Dermis blood vessel endothelial cell (primary cell): ENCODE data around the gene MRPL38. TPM values are rescaled to one million over a fixed set of nuclear protein-coding genes. Genes with fewer than 3 reads are reported as not detected.

Experiments used
- DNase-seq: peaks from one replicate; pipeline ENCODE4 v3.0.0; 2010
- total RNA-seq: library from RNA; depleted of rRNA; stranded (reverse); fragments of >200 nt; gene quantifications from 2 replicates; pipeline ENCODE4 v1.2.3, GENCODE V29; 2014

Gene MRPL38
- total RNA-seq, 1 donor from 2014 or later = 24.0 TPM

DNA sequence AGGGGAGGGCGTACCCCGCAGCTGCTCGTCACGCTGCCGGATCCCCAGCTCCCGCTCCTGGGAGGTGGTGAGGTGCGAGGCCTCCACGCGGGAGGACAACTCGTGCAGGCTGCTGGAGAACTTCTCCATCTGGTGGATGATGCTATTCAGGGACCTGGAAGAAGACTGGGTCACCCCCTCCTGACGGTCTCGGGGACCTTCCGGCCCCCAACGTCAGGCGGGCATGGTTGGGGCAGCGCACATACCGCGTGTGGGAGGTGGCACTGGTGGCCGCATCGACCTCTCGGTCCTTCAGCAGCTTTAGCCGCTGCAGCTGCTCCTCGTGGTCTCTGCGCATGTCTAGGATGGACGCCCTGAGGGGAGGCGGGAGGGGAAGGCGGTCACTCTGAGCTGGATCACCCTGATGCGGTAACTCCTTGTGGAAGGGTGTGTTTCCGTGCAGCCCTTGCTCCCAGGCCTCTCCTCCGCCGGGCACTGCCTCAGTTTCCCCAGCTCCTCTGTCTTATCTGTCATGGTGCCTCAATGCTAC lies 13.3 kb upstream of the MRPL38 start:
- DNase-seq = no peak

DNA sequence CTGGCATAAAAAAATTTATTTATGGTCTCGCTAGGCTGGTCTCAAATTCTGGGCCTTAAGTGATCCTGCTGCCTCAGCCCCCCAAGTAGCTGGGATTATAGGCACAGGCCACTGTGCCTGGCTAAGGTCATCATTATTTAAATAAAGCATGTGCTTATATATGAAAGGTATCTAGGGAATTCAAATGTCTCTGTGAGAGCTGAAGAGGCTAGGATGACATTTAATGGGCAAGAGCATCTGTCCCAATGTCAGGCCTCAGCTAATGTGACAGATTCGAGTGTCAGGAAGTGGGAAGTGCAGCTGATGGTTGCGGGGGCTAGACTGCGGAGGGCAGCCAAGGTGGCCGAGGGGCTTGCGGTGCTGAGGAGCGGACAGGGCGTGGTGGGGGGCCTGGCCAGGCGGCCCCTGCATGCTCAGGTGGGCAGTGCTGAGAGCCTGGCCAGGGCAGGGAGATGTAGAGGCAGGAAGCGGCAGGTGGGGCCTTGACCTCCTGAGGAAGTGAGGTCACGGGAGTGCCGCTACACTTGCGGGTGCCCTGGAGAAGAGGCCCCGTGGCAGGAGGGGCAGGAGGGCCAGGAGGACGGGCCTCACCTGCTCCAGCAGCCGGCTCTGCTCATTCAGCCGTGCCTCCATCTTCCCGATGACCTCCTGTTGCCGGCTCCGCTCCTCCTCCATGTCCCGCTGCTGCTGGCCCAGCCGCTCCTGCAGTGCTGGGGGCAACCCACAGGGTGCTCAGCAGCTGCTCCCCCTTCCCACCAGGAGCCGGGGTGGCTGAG lies 12.6 kb upstream of the MRPL38 start:
- DNase-seq = no peak

DNA sequence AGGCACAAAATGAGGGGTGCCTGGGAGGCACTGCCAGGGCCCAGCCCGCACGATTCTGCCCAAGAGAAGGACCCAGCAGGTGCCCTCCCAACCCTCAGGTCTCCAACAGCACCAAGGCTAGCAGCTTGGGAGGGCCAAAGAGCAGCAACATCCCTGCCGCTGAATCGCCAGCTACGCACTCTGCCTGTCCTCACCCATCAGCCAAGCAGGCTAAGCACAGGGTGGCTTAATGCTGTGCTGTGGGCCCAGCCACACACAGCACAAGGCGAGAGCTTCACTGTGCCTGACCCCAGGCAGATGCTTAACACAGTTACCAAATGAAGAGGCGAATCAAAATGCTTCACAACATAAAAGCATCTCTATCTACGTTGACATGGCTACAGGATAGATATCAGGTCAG lies 10.6 kb upstream of the MRPL38 start:
- DNase-seq = no peak

DNA sequence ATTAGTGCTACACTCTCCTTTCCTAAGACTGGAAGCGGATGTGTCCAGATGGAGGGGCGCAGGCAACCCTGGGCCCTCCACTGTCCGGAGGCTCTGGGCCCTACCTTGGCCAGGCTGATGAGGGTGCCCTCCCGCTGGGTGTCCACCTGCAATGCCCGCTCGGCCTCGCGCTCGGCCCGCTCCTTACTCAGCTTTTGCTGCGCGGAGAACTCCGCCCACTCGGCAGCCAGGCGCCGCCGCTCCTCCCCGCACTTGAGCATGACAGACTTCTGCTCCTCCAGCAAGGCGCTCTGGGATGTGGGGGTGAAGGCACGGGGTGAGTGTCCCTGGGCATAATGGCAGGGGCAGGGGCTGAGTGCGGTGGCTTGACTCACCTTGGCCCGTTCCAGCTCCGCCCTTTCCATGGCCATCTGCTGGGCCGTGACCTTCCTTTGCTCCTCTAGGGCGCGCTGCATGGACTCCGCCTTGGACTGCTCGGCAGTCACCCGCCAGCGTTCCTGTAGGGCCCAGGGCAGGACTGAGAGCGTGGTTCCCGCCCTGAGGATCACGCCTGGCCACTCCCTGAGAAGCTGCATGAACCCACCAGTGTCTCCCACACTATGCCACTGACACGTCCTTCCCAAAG lies 10.1 kb upstream of the MRPL38 start:
- no peak for DNase-seq

DNA sequence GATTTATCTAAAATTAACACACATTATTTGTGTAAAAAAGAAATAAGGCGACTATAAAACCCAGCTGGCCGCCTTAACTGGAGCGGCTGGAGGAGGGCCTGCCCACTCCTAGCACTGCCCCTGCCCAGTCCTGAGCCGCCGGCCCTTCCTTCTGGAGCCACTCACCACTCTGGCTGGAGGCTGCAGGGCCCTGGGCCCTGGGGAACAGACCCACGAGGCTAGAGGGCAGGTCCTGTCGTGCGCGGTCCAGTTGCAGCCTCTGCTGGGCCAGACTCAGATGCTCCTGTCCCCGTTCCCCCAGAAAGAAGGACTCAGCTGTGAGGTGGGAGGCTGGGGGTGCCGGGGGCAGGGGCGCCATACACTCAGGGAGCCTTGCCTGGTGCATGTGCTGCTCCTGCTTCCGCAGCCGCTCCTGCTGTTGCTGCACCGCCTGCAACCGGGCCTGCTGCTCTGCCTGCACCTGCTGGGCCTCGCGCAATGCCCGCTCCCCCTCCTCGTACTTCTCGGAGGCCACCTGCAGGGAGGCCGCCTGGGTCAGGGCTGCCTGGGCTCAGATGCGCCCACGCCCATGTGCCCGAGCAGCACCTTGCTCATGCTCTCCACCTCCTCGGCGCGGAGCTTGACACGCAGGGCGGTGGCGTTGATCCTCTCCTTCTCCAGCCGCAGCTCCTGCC lies 9.0 kb upstream of the MRPL38 start:
- no peak for DNase-seq

DNA sequence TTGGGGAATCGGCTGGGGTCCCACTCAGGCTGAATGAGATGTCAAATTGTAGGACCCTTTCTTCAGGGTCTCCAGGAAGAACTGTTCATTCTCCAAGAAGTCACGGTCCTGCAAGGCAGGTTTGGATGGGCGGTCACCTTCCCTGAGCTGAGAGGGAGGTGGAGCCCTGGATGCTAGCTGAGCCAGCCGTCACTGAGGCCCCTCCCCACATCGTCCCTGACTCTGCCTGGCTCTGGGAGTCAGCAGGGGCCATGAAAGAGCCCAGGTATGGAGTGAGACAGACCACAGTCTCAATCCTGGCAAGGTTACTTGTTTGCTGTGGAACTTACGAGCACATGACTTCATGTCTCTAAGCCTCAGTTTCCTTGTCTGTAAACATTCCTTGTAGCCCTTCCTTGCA lies 6.0 kb upstream of the MRPL38 start:
- no peak for DNase-seq

DNA sequence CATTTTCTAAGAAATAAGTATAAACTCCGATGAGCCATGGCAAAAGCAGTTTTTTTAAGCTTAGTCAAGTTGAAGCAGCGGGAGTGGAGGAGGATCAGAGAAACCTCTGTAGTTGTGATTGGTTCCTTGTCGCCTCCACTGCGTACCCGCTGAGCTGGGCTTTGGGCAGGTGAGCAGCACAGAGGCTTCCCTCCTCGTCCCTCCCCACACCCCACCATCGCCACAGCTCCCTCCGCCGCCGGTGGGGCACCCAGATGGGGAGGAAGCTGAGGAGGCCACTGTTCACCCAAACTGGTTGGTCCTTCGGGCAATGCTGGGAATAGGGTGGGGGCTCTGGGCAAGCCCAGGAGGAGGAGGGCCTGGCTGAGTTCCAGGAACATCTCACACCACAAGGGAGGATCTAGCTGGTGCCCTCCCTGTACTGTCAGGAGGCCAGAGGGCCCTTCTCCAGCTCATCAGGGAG lies 5.2 kb upstream of the MRPL38 start:
- no peak for DNase-seq

DNA sequence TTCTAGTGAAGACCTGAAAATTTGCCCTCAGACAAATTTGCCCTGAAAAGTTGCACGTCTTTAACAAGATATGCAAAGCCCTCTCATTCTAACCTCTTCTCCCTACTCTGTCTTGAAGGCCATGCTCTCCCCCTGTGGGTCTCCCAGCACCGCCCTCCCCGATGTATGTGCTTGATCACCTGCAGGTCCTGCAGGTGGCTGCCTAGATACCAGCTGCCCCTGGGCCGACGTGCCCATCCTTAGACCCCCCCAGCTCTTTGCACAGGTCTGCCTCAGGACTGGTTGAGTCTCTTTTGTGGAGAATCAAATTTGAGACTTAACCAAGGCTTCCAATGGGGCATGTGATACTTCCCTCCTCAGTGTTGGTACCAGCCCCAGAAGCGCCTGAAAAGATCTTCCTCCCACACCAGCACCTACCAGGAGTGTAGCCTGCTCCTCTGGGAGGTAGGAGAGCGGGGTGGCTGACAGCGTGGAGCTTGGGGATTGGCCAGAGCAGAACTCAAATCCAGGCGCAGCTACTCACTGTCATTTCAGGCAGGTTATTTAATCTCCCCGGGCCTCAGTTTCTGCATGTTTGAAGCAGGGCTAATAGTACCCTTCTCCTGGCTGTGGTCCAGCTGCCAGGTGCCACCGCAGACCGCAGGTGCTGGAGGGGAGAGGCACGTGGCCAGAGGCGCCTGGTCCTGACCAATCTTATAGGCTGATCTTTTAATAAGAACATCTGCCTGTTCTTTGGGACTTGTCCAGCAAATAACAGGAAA lies 4.5 kb upstream of the MRPL38 start:
- no peak for DNase-seq

DNA sequence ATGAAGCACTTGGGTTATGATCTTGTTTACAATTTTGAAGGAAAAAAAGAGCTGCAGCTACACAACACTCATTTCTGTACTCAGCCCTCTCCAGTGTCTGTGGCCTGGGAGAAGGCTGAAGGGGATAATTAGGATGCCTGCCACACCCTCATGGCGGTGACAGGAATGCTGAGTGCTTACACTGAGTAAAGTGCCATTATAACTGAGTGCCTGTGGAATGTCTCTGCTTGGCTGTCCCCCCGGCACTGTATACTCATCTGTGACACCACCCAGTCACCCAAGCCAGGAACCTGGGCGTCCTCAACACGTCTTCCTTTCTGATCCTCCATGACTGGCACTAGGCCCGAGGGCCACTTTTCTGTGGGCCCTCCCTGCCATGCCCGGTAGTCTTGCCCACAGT lies 3.5 kb upstream of the MRPL38 start:
- no peak for DNase-seq

DNA sequence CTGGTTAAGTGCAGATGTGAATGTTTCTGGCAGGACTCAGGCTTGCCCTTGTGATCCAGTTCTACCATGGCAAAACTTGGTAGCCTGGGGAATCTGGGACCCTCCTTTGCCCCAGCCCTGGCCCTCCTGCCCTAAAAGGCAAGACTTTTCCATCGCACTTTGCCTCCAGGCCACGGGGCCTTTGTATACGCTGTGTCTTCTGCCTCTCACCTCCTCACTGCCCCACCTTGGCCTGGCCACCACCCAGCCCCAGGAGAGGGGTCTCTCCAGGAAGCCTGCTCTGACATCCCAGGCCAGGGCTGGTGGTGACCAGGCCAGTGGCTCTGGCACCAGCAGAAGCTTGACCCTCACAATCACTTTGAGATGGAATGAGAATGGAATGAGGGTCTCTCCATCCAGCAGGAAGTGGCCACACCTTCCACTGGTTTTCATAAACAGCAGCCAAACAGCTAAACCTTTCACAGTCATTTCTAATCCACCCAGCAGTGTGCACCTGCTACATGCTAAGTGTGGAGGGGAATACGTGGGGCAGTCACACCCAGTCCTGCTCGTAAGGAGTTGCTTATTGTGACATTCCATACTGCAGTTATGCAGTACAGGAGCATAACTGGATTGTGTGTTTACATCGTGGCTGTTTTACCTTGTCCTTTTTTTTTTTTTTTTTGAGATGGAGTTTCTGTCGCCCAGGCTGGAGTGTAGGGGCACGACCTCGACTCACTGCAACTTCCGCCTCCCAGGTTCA lies 1.6 kb upstream of the MRPL38 start:
- DNase-seq = no peak

DNA sequence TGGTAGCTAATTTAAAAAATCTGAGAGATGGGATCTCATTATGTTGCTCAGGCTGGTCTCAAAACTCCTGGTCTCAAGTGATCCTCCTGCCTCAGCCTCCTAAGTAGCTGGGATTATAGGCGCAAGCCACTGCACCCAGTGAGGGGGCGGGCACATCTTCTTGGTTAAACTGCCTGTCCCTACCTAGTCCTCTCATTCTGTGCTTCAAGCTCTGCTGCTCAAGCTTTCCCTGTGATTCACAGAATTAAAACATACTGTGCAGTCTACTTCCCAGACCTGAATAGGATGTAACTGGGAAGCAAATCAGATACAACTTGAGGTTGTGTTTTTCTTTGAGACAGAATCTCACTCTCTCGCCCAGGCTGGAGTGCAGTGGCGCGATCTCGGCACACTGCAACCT lies 2.3 kb downstream of the MRPL38 start:
- DNase-seq = no peak

DNA sequence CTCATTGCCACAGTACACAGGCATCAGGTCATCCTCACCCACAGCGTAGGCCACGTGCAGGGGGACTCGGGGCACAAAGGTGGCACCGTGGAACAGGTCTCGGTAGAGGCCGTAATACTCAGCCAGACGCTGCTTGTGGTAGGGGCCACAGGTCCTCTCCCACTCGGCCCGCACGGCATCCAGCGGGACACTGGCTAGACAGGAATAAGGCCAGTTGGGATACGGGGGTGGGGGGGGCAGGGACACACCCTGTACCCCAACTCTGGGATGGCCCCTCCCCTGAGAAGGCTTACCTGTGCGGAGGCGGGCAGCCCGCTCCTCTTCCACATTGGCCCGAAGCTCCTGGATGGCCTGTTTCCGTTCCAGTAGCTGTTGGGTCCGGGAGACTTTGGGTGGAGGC lies 3.0 kb downstream of the MRPL38 start:
- no peak for DNase-seq

DNA sequence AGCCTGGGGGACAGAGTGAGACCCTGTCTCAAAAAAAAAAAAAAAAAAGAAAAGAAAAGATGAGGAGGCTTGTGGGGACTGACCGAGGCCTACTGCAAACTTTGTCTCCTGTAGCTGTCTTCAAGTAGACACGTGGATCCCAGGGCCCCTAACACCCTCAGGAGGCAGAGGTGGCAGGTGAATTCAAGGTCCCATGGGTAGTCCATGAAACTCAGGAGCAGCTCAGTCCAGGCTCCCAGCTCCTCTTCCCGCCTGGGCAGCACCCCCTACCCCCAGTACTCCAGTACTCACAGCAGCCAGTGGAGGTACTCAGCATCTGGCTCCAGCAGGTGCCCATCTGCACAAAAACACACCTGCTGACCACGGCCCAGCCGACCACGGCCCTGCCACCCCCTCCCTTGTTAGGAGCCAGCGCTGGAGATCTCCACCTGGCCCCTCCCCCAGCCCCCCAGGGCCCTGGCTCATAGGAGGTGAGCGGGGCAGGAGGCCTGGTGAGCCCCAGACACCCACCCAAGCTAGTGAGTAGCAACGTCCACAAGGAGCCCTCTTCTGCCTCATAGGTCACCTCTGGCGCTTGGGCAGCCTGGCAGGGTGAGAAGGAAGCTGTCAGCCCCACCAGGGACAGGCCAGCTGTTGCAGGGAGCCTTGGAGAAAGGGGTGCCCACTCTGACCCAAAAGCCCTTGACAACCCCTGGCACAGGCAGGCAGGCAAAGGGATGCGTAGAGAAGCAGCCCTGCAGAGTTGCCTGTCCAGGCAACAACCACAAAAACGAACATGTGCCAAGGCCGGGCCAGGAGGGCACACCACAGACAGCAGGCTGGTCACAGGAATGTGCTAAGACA lies 3.8 kb downstream of the MRPL38 start:
- no peak for DNase-seq

DNA sequence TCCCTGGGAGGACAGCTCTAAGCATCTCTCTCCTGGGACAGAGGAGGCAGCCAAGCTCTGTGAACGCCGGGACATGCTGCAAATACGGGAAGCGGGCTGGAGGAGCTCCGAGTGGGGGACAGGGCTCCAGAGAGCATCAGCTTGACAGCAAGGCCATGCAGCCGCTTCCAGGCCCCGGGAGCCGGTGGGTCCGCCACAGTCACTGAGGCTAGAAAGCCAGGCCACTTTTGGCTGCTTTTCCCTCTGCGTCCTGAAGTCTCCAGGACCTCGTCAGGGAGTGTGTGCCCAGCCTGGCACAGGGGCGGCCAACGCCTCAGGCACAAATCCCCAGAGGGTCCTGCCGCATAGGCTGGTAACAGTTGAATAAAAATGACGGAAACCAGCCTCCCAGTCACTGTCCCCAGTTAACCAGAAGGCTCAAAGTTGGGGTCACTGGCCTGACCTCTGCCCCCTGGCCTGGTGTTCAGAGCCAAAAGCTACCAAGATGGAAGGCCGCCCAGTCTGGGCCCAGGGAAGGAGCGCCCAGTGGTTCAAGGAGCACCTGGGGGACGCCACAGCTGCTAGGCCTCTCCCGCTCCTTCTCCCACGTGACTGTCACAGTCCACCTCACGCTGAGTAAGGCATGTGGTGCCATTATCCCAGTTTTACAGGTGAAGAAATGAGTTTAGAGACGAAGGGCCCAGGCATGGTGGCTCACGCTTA lies 4.8 kb downstream of the MRPL38 start:
- DNase-seq = no peak

DNA sequence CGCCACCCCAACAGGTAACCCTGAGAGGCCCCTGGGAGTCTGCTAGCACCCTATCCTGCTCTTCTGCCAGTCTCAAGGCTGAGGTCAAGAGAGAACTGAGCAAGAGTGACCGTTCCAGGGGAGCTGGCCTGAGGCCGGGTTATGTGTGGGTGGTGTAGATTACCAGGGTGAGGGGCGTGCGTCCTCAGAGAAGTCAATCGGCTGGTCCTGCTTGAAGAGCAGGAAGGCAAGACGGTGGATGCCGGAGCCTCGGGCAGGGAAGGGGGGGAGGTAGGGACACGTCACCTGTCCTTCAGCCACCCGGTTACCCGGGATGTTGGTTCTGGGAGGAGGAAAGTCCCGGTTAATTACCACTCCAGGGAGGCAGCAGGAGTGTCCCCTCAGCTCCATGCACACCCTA lies 5.3 kb downstream of the MRPL38 start:
- no peak for DNase-seq

DNA sequence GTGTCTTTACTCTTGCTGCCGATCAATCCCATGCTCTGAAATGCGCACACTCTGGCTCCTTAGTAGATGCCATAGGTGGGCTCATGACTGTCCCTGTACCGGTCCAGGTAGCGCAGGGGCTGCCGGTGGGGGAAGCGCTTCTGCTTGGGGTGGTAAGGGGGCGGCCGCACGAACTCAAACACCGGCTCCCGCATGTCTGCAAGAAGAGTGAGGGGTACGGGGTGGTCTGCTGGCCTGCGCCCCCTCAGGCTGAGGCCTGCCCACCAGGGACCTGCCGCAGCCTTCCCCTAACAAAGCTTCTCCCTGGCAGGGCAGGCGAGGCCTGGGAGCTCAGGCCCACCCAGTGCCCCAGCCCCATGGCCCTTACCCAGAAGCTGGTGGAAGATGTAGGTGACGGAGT lies 5.9 kb downstream of the MRPL38 start:
- no peak for DNase-seq

DNA sequence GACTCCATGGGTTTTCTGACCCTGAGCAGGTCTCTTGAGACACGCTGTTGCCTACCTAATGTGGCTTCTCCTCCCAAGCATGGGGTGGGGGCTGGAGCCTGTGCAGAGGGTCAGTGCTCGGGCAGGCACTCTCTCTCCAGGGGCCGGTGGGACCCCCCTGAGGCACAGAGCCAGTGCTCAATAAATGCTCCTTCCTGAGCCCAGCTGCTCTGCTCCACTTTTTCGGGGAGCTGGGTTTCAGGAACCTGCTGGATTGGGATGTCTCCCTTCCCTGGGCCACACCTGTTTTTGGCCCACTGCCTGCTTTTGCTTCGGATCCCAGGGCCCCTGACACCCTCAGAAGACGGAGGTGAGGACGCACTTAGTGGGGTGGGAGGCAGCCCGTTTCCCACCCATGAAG lies 6.6 kb downstream of the MRPL38 start:
- no peak for DNase-seq

DNA sequence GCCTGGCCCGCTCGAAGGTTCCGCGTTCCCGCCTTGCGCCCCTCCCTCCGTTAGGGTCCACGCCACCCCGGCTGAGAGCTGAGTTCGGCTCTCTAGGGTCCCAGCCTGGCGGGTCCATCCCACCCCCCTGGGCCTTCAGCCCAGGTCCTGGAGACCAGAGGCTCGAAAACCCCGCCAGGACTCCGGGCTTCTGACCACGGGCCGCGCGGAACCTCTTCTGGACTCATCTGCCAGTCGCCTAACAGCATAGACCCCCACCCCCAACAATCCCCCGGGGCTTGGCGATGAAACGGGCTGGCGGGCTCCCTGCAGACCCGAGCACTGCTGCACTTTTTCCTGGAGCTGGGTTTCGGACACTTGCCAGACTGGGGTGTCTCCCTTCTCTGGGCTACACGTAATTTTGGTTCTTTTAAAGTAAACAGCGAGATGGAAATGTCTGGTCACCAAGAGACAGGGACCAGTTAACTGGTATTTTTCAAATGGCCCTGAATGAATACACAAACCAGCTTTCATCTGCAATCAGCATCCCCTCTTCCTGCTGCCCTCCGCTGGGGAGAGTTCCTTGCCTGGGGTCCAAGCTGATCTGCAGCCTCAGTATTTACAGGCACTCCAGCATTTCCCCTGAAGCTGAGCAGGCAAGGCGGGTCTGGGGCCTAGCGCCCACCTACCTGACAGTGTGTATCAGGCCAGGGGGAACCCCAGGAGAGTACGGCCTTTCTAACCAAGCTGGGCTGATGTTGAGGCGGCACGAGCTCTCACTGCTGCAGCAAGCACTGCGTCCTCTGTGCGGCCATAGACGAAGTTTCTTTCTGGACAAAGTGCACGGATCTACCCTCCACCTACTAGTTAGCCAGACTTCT lies 7.3 kb downstream of the MRPL38 start:
- DNase-seq = no peak

DNA sequence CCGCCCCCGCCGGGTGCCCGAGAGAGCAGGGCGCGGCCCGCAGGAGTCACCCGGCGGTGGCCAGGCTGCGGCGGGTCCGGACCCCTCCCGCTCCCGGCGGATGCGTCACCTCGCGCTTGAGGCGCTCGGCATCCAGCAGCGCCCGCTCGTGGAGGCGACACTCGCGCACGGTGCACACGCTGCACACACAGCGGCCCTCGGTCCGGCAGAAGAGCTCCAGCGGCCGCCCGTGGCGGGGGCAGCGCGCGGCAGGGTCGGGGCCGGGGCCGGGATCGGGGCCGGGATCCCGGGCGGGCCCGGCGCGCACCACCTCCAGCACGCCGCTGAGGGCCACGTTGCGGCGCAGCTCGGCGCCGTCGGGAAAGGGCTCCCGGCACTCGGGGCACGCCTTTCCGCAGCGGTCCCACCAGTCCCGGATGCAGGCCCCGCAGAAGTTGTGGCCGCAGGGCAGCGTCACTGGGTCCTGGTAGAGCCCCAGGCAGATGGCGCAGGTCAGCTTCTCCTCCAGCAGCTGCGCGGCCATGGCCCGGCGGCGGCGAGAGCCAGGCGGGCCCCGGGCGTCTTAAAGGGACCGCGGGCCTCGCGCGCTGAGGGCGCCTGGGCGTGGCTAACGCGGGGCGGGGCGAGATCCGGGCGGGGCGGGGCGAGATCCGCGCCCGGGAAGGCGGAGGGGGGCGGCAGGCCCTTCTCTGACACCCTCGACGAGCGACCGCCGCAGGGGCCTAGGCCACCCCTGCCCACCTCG lies 8.1 kb downstream of the MRPL38 start, which contains the start of gene TRIM65:
TRIM65 (minus strand) TSS at position 537 of the 745 bp plus-strand sequence; CDS start at position 523, 14 bp downstream.
- DNase-seq = peak; percentile 83
